ENCODE measurements around the gene KIAA1217. TPM values are rescaled to one million over a fixed set of nuclear protein-coding genes. Genes with fewer than 3 reads are reported as not detected.

Gene KIAA1217
- total RNA-seq, 3 donors from 2014 or later (not counting 1 experiment from before 2014, with no cell fraction given), result not detected

GRCh38 chr10:24223341-24223740 is 14.4 kb downstream of the KIAA1217 start:
- DNase-seq, result no peak
- Mint-ChIP-seq H3K9me3 (peaks cover 0 to 3% of the 10 kb centered on the region in 2 donors), H3K4me3 (no peak overlapping the region), H3K27me3 (ENCODE audit: low read depth in 2 of 2) (no peaks in the 10 kb centered on the region), H3K36me3 (no peaks in the 10 kb centered on the region), H3K4me1 (no peaks in the 10 kb centered on the region), H3K27ac (no peak overlapping the region)
- no peaks in the 10 kb centered on the region for H3K4me1 ChIP-seq (ENCODE audit: control insufficient read depth, insufficient read depth, low read length)
- intact Hi-C loops (cut with micrococcal nuclease), result no loop called here
- TF ChIP-seq, protein P1, sequence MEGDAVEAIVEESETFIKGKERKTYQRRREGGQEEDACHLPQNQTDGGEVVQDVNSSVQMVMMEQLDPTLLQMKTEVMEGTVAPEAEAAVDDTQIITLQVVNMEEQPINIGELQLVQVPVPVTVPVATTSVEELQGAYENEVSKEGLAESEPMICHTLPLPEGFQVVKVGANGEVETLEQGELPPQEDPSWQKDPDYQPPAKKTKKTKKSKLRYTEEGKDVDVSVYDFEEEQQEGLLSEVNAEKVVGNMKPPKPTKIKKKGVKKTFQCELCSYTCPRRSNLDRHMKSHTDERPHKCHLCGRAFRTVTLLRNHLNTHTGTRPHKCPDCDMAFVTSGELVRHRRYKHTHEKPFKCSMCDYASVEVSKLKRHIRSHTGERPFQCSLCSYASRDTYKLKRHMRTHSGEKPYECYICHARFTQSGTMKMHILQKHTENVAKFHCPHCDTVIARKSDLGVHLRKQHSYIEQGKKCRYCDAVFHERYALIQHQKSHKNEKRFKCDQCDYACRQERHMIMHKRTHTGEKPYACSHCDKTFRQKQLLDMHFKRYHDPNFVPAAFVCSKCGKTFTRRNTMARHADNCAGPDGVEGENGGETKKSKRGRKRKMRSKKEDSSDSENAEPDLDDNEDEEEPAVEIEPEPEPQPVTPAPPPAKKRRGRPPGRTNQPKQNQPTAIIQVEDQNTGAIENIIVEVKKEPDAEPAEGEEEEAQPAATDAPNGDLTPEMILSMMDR (IDR thresholded peaks at IDR 0.05), result no peak
- WGBS (ENCODE audit: insufficient coverage), result 75% methylated on average over 1 of the region's 1 CpG
- no peak overlapping the region for H3K4me3 ChIP-seq (ENCODE audit: low read length)
- H3K27me3 ChIP-seq (ENCODE audit: control insufficient read depth, insufficient read depth, low read length), result no peaks in the 10 kb centered on the region
- no peak for ATAC-seq
- H3K9me3 ChIP-seq (ENCODE audit: control insufficient read depth, insufficient read depth, low read length), result no peaks in the 10 kb centered on the region
- H3K27ac ChIP-seq (ENCODE audit: low read length), result no peak overlapping the region
- H3K36me3 ChIP-seq (ENCODE audit: control insufficient read depth, insufficient read depth, low read length), result no peaks in the 10 kb centered on the region

DNA sequence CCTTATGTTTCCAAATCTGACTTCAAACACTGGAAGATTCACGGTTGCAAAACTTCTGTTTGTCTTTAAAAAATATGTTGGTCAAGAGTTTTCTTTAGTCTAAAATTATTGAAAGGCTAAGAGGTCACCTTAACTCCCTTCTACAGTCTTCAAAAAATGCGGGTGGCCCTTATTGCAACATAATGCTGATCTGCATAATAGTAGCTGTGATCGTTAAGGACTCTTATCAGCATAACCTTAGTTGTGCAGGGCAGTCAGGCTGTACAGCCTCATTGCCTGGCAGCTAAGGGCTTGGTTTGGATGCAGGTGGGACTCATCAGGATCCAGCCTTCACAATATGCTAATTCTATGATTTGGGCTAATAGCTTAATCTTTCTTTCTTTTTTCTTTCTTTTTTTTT is 15.0 kb downstream of the KIAA1217 start:
- Mint-ChIP-seq H3K27ac (no peak overlapping the region), H3K27me3 (ENCODE audit: low read depth in 2 of 2) (no peaks in the 10 kb centered on the region), H3K36me3 (no peaks in the 10 kb centered on the region), H3K9me3 (peaks cover 0 to 3% of the 10 kb centered on the region in 2 donors), H3K4me1 (no peaks in the 10 kb centered on the region), H3K4me3 (no peak overlapping the region)
- 83% methylated on average over 2 of the region's 3 CpGs for WGBS (ENCODE audit: insufficient coverage)
- no peak overlapping the region for H3K27ac ChIP-seq (ENCODE audit: low read length)
- H3K36me3 ChIP-seq (ENCODE audit: control insufficient read depth, insufficient read depth, low read length), result no peaks in the 10 kb centered on the region
- H3K27me3 ChIP-seq (ENCODE audit: control insufficient read depth, insufficient read depth, low read length), result no peaks in the 10 kb centered on the region
- no peak overlapping the region for H3K4me3 ChIP-seq (ENCODE audit: low read length)
- DNase-seq, result no peak
- ATAC-seq, result no peak
- H3K9me3 ChIP-seq (ENCODE audit: control insufficient read depth, insufficient read depth, low read length), result no peaks in the 10 kb centered on the region
- TF ChIP-seq, protein P1 (IDR thresholded peaks at IDR 0.05), result no peak
- intact Hi-C loops (cut with micrococcal nuclease), result no loop called here
- no peaks in the 10 kb centered on the region for H3K4me1 ChIP-seq (ENCODE audit: control insufficient read depth, insufficient read depth, low read length)

DNA sequence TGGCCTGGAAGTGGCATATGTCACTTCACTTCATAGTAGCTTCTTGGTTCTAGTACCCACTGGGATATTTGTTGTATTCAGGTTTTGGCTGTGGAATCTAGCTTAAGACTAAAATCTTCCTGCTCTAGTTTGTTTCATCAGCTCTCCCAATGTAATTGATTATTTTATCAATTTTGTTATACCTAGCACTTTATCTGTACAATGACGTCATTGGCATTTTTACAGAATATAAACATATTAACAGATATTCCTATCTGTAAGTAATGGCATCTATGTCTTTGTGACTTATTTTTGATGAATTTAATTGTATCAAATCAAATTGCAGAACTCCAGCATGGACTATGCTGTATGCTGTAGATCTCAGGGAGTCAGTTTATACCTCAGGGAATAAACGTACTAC is 19.7 kb downstream of the KIAA1217 start:
- no peak overlapping the region for H3K27ac Mint-ChIP-seq
- H3K4me1 ChIP-seq (ENCODE audit: control insufficient read depth, insufficient read depth, low read length), result no peaks in the 10 kb centered on the region
- H3K9me3 ChIP-seq (ENCODE audit: control insufficient read depth, insufficient read depth, low read length), result no peaks in the 10 kb centered on the region
- 89% methylated on average over 1 of the region's 2 CpGs for WGBS (ENCODE audit: insufficient coverage)
- no peaks in the 10 kb centered on the region for H3K36me3 ChIP-seq (ENCODE audit: control insufficient read depth, insufficient read depth, low read length)
- no peak for ATAC-seq
- no peak for DNase-seq
- no peak overlapping the region for H3K4me3 Mint-ChIP-seq
- H3K9me3 Mint-ChIP-seq, result no peaks in the 10 kb centered on the region
- no peaks in the 10 kb centered on the region for H3K4me1 Mint-ChIP-seq
- intact Hi-C loops (cut with micrococcal nuclease), result no loop called here
- no peak overlapping the region for H3K4me3 ChIP-seq (ENCODE audit: low read length)
- no peaks in the 10 kb centered on the region for H3K27me3 Mint-ChIP-seq (ENCODE audit: low read depth in 2 of 2)
- no peaks in the 10 kb centered on the region for H3K36me3 Mint-ChIP-seq
- H3K27ac ChIP-seq (ENCODE audit: low read length), result no peak overlapping the region
- TF ChIP-seq, protein P1 (IDR thresholded peaks at IDR 0.05), result no peak
- H3K27me3 ChIP-seq (ENCODE audit: control insufficient read depth, insufficient read depth, low read length), result no peaks in the 10 kb centered on the region

DNA sequence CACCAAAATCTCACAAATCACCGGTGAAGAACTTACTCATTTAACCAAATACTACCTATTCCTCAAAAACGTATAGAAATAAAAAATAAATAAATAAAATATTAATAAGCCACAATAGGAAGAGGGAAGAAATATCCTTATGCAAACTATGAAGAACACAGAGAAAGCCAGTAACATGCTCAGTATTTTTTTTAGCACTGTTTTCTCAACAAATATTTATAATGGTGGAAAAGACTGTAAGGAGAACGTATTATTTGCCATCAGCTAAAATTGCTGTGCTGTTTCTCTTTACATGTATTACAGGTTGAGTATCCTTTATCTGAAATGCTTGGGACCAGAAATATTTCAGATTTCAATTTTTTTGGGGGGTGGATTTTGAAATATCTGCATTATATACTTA is 21.0 kb downstream of the KIAA1217 start:
- intact Hi-C loops (cut with micrococcal nuclease), result no loop called here
- Mint-ChIP-seq H3K27ac (no peak overlapping the region), H3K9me3 (no peaks in the 10 kb centered on the region), H3K36me3 (no peaks in the 10 kb centered on the region), H3K4me1 (no peaks in the 10 kb centered on the region), H3K4me3 (no peak overlapping the region), H3K27me3 (ENCODE audit: low read depth in 2 of 2) (no peaks in the 10 kb centered on the region)
- no peaks in the 10 kb centered on the region for H3K36me3 ChIP-seq (ENCODE audit: control insufficient read depth, insufficient read depth, low read length)
- WGBS (ENCODE audit: insufficient coverage), result no CpG with 5 or more reads among the region's 3 CpGs
- no peaks in the 10 kb centered on the region for H3K27me3 ChIP-seq (ENCODE audit: control insufficient read depth, insufficient read depth, low read length)
- no peaks in the 10 kb centered on the region for H3K4me1 ChIP-seq (ENCODE audit: control insufficient read depth, insufficient read depth, low read length)
- DNase-seq, result no peak
- H3K4me3 ChIP-seq (ENCODE audit: low read length), result no peak overlapping the region
- no peak overlapping the region for H3K27ac ChIP-seq (ENCODE audit: low read length)
- ATAC-seq, result no peak
- TF ChIP-seq, protein P1 (IDR thresholded peaks at IDR 0.05), result no peak
- no peaks in the 10 kb centered on the region for H3K9me3 ChIP-seq (ENCODE audit: control insufficient read depth, insufficient read depth, low read length)
